Tibial artery (tissue), 4 donors: Measurements from ENCODE around the gene FAM53B.

ENCODE experiments used
- DNase-seq, 2 donors: peaks; one replicate each; pipeline ENCODE4 v3.0.0-alpha.2; 2019
- H3K27ac ChIP-seq, 2 donors: fragments of 200-600 bp; sonication (generic) in 1 of 2; 1 replicate in 1 of 2; 2 replicates in 1 of 2; pipeline ENCODE4 v1.5.1; 2018 to 2019; ENCODE audit warnings: mild to moderate bottlenecking in 1 of 2
- H3K27me3 ChIP-seq, 2 donors: fragments of 200-600 bp; sonication (generic) in 1 of 2; one replicate each; pipeline versions ENCODE4 v1.5.1 to v1.6.0; 2016 to 2019
- H3K36me3 ChIP-seq, 3 donors: fragments of 200-600 bp; sonication (generic) in 2 of 3; one replicate each; pipeline ENCODE4 v1.5.1; 2016 to 2019; ENCODE audit warnings: mild to moderate bottlenecking in 2 of 3
- H3K4me1 ChIP-seq, 4 donors: fragments of 200-600 bp; sonication (generic) in 2 of 4; 1 replicate in 3 of 4; 2 replicates in 1 of 4; pipeline ENCODE4 v1.5.1; 2016 to 2019
- H3K4me3 ChIP-seq, 2 donors: fragments of 200-600 bp; sonication (generic) in 1 of 2; 1 replicate in 1 of 2; 2 replicates in 1 of 2; pipeline ENCODE4 v1.5.1; 2018 to 2019; ENCODE audit warnings: mild to moderate bottlenecking in 2 of 2
- H3K9me3 ChIP-seq, 3 donors: fragments of 200-600 bp; sonication (generic) in 1 of 3; one replicate each; pipeline ENCODE4 v1.5.1; 2016 to 2019
- intact Hi-C: fragments of 100-400 bp; cut with DNase I; formaldehyde crosslinking; loops from one replicate; pipeline ENCODE4 v1.15.0; 2023; ENCODE audit warnings: low total_unique reads
- TF ChIP-seq, protein P1 (sequence below), 2 experiments: fragments of 200-600 bp in 1 of 2; fragments of 450-650 bp in 1 of 2; IDR thresholded peaks; one replicate each; pipeline ENCODE4 v1.5.1; 2017 to 2019; ENCODE audit warnings: antibody characterized with exemption in 2 of 2, mild to moderate bottlenecking in 1 of 2, moderate library complexity in 1 of 2

Gene FAM53B

DNA sequence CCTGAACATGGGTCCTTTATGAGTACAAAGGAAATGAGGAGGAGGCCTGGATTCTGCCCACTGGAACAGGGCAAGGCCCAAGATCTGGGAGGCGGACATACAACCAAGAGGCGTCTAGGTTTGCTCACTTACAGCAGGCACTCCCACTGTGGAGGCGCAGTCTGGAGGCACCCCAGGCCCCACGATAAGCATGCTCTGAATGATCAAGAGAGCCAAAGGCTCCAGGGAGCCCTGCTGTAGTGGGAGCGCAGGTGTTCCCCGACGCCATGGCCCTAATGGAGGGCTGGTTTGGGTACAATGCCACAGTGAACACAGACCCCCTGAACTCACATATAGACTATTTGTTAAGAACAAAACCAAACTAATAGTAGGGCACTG is 88.1 kb downstream of the FAM53B start:
- no peak for DNase-seq
- peaks cover 0 to 26% (median 3%) of the 10 kb centered on the region in 4 donors for H3K4me1 ChIP-seq

DNA sequence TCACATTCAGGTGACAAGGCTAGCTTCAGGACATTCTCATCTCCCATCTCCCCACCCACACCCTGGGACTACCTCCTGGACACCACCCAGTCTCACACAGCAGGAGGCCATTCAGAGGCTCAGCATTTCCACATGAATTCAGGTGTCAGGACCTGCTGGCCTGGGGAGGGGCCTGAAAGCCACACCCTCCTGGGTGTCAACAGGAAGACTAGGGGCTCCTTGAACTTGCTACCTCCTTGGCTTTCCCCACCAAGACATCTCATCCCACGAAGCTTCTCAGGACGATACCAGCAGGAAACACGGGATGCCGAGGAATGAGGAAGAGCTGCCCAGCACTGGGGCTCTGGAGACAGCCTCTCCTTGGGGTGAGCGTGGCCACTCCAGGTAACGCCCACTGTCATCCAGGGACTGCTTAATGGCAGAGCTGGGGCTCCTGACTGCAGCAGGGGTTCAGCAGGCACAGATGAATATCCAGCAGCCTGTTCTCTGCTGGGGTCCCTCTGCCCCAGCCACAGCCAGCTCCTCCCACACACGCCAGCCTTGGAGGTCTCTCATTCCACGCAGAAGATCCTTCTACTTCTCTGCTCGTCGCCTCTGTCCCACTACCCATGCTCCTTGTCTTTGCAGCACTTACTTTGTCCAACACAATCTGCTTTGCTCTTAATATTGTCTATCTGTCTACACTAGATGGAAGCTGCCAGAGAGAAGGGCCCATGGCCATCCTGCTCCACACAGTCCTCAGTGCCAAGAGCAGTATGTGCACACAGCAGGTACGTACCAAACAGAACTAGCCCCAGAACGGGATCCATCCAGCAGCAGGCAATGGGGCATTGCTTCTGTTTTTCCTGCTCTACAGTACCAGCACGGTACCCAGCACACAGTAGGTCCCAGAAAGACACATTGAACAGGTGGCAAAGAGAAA is 88.7 kb downstream of the FAM53B start:
- no peak for DNase-seq
- TF ChIP-seq, protein P1, sequence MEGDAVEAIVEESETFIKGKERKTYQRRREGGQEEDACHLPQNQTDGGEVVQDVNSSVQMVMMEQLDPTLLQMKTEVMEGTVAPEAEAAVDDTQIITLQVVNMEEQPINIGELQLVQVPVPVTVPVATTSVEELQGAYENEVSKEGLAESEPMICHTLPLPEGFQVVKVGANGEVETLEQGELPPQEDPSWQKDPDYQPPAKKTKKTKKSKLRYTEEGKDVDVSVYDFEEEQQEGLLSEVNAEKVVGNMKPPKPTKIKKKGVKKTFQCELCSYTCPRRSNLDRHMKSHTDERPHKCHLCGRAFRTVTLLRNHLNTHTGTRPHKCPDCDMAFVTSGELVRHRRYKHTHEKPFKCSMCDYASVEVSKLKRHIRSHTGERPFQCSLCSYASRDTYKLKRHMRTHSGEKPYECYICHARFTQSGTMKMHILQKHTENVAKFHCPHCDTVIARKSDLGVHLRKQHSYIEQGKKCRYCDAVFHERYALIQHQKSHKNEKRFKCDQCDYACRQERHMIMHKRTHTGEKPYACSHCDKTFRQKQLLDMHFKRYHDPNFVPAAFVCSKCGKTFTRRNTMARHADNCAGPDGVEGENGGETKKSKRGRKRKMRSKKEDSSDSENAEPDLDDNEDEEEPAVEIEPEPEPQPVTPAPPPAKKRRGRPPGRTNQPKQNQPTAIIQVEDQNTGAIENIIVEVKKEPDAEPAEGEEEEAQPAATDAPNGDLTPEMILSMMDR (IDR thresholded peaks at IDR 0.05): no peak
- Histone ChIP-seq H3K36me3 (no peaks in the 10 kb centered on the region), H3K27ac (no peak overlapping the region), H3K4me3 (no peak overlapping the region), H3K4me1 (peaks cover 0 to 26% (median 3%) of the 10 kb centered on the region in 4 donors), H3K27me3 (no peaks in the 10 kb centered on the region), H3K9me3 (no peaks in the 10 kb centered on the region)
- intact Hi-C loops: loop anchor here (10.0 kb wide), 1 partner anchor 89 kb away; the partner anchor contains the start of gene FAM53B

More for the DNA sequence above, 88.1 kb downstream of the FAM53B start:
- Histone ChIP-seq H3K27me3 (no peaks in the 10 kb centered on the region), H3K9me3 (no peaks in the 10 kb centered on the region), H3K4me3 (no peak overlapping the region), H3K27ac (no peak overlapping the region), H3K36me3 (no peaks in the 10 kb centered on the region)
- TF ChIP-seq, protein P1 (IDR thresholded peaks at IDR 0.05): no peak
- intact Hi-C loops: loop anchor here (10.0 kb wide), 1 partner anchor 89 kb away; the partner anchor contains the start of gene FAM53B

DNA sequence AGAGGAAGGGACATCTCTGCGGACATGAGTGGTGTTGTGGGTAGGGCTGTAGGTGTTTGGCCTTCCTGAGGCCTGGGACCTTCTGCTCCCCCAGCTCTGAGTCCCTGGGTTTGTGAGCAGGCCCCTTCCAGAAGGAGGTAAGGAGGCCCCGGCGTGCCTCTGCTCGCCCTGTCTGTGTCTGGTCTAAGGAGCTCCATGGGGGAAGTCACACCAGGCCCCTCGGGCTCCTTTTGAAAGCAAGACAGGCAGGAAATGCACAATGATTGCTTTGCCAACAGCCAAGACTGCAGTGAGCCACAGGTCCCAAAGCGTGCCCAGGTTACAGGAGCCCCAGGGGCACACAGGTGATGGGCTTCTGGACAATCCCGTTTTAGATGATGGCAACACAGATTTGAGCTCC is 89.5 kb downstream of the FAM53B start:
- TF ChIP-seq, protein P1 (IDR thresholded peaks at IDR 0.05): no peak
- no peaks in the 10 kb centered on the region for H3K27me3 ChIP-seq
- H3K4me3 ChIP-seq: no peak overlapping the region
- no peak for DNase-seq
- intact Hi-C loops: loop anchor here (10.0 kb wide), 1 partner anchor 90 kb away; the partner anchor contains the start of gene FAM53B
- no peaks in the 10 kb centered on the region for H3K36me3 ChIP-seq
- no peak overlapping the region for H3K27ac ChIP-seq
- H3K4me1 ChIP-seq: peaks cover 0 to 26% (median 3%) of the 10 kb centered on the region in 4 donors
- H3K9me3 ChIP-seq: no peaks in the 10 kb centered on the region

DNA sequence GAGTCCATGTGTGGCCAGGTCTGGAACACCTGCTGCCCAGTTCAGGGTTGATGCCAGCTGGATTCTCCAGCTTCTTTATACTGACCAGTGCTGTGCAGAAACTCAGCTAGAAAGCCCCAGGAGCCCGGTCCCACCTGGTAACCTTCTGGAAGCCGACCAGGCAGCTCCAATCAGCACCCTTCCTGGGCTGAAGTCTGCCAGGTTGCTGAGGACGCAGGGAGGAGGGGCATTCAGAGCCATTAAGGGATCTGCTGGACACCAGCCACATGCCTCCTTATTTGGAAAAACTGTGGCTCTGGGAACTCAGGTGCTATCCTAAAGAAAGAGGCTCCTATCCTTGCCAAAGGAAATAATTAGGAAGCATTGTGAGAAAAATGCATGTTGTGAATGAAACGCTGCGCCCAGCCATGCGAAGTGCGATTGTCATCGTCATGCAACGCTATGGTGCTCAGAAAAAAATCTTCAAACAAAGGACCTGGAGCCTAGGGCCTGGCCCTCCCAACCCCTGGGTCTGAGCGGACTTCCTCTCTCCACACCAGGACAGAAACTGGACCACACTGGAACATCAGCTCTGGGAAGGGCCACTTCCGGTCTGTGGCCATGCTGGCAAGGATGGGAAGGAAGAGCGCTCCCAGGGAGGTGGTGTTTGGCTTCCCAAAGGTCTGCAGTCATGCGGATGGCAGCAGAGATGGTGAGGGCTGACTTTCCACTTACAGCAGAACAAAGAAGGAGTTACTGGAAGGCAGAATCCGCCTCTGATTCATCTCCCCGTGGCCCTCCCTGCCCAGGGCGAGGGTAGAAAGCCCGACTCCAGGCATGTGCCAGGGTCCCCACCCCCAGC is 90.1 kb downstream of the FAM53B start:
- Histone ChIP-seq H3K27ac (no peak overlapping the region), H3K9me3 (no peaks in the 10 kb centered on the region), H3K27me3 (no peaks in the 10 kb centered on the region), H3K36me3 (no peaks in the 10 kb centered on the region), H3K4me1 (peaks cover 0 to 31% (median 9%) of the 10 kb centered on the region in 4 donors), H3K4me3 (no peak overlapping the region)
- DNase-seq: peak in 1 of 2 donors; percentile 45
- intact Hi-C loops: loop anchor here (10.0 kb wide), 1 partner anchor 91 kb away; the partner anchor contains the start of gene FAM53B
- TF ChIP-seq, protein P1 (IDR thresholded peaks at IDR 0.05): no peak

DNA sequence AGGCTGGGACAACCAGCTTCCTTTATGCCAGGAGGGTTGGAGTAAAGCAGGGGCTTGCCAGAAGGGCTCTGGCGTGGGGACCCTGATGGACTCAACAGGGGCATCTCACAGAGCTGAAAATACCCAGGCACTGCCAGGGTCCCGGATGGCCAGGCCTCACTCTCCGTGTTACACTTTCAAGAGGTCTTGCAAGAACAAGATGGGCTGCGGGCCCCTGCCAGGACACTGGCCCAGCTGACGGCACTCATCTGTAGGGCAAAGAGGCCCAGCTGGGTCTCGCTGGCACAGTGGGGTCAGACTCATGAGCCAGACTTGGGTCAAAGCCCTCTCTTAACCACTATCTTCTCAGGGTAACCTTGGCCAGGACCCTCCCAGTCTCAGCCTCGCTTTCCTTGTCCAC is 90.9 kb downstream of the FAM53B start:
- TF ChIP-seq, protein P1 (IDR thresholded peaks at IDR 0.05): no peak
- H3K9me3 ChIP-seq: no peaks in the 10 kb centered on the region
- H3K27ac ChIP-seq: no peak overlapping the region
- no peak overlapping the region for H3K4me3 ChIP-seq
- H3K36me3 ChIP-seq: no peaks in the 10 kb centered on the region
- DNase-seq: no peak
- H3K27me3 ChIP-seq: no peaks in the 10 kb centered on the region
- H3K4me1 ChIP-seq: peaks cover 0 to 38% (median 16%) of the 10 kb centered on the region in 4 donors
- intact Hi-C loops: loop anchor here (10.0 kb wide), 1 partner anchor 91 kb away; the partner anchor contains the start of gene FAM53B
